HG02884 (cell line): ENCODE measurements around the gene STAC.
"Not testable (repeated sequence)": the region's sequence is repeated elsewhere in the genome, so short reads cannot be mapped to it uniquely, and the experiment has no call there.

Source experiments
- ATAC-seq: cut with Tn5 transposase; IDR thresholded peaks from one replicate; pipeline ENCODE4 v1.9.1; 2021; ENCODE audit warnings: mild to moderate bottlenecking, moderate library complexity; ENCODE audit not compliant: unreplicated experiment

STAC gene

DNA sequence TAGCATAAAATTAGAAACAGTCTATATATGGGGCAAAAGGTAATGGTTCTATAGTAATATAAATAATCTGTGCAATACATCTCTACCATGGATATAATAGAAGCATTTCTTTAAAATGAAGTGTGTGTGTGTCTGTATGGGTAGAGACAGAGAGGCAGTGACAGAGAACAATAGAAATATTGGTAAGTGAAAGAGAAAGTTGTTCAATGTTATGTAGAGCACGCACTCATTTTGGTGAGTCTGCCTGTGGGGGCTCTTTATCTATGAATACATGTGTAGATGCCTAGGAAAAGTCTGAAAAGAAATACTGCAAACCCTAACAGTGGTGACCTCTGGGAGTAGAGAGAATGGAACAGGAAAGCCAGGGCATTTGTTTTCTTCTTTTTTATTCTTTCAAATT lies 182.6 kb downstream of the STAC start:
- ATAC-seq = no peak

GRCh38 chr3:36575241-36575640 lies 194.9 kb downstream of the STAC start:
- ATAC-seq = no peak

DNA sequence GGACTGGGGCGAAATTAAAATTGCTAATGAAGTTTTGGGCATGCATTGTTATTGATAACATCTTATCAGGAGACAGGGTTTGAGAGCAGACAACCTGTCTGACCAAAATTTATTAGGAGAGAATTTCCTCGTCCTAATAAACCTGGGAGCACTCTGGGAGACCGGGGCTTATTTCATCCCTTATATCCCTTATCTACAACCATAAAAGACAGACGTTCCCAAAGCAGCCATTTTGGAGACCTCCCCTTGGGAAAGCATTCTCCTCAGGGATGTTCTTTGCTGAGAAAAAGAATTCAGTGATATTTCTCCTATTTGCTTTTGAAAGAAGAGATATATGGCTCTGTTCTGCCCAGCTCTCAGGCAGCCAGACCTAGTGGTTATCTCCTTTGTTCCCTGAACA lies 198.1 kb downstream of the STAC start:
- ATAC-seq = not testable (repeated sequence)

DNA sequence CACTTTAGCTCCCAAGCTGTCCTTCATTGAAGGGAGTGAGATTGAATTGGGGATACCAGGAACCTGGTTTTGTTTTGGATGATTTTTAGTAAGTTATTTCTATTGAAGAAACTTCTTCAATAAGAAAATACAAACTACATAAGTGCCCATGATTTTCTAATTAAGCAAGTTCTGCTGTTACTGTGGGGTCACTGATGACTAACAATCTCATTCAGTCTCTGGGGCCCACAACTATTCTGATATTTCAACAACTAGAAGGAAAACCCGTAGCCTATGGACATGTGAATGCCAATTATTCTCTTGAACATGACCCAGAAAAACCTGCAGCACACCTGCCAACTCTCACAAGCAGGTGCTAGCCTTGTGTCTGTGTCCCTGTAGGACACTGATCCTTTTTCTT lies 199.4 kb downstream of the STAC start:
- no peak for ATAC-seq

- no peak for ATAC-seq
These were observed 200.4 kb downstream of the STAC start for GRCh38 chr3:36580716-36581115.

DNA sequence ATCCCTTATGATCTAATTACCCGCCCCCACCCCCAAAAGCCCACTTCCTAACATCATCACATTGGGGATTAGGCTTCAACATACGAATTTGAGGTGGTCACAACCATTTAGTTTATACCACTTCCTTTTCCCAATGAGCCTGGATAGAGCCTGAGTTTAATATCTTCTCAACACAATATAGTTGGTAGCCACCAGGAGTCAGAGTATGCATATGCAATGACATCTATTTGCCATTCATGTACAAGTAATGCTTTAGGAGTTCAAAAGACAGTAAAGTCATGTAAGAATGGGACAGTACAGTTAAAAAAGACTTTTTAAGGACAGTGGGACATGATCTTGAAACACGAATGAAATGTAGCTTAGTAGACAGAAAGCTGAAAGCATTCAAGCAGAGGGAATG lies 211.7 kb downstream of the STAC start:
- no peak for ATAC-seq

- ATAC-seq = no peak
These were observed 215.2 kb downstream of the STAC start for GRCh38 chr3:36595511-36595910.

DNA sequence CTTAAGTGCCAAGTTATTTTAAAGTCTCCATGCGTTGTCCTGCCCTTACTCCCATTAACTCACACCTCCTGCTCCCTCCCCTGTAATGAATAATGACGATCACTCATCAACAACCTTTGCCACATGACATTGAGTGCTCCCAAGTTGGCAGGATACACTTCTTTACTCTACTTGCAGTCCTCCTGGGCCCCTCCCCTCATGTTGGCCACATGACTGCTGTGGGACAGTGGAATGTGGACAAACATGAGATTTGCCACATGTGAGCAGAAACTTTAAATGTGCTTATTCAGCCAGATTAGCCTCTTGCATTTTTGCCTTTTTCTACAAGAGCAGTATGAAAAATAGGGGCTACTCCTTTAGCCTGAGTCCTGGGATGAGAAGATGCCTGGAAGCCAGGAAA lies 216.1 kb downstream of the STAC start:
- ATAC-seq = no peak

- ATAC-seq = no peak
These were observed 217.1 kb downstream of the STAC start for GRCh38 chr3:36597422-36597821.
